IPS-18a (cell line): ENCODE results near the gene CD96.

ENCODE experiments used
- H3K27ac ChIP-seq: one replicate; pipeline ENCODE4 v1.5.1; 2013; ENCODE audit warnings: low read length
- H3K27me3 ChIP-seq: one replicate; pipeline ENCODE4 v1.6.1; 2013; ENCODE audit warnings: mild to moderate bottlenecking, low read length; ENCODE audit not compliant: control insufficient read depth, insufficient read depth
- H3K36me3 ChIP-seq: one replicate; pipeline ENCODE4 v1.6.1; 2013; ENCODE audit warnings: low read depth, low read length; ENCODE audit not compliant: control insufficient read depth
- H3K4me1 ChIP-seq: one replicate; pipeline ENCODE4 v1.6.1; 2013; ENCODE audit warnings: low read depth, low read length; ENCODE audit not compliant: control insufficient read depth
- H3K4me3 ChIP-seq: one replicate; pipeline ENCODE4 v1.5.1; 2013; ENCODE audit warnings: low read length
- H3K9ac ChIP-seq: one replicate; pipeline ENCODE4 v1.6.1; 2013; ENCODE audit warnings: mild to moderate bottlenecking, low read length, moderate library complexity
- H3K9me3 ChIP-seq: one replicate; pipeline ENCODE4 v1.6.1; 2013; ENCODE audit warnings: low read depth, low read length; ENCODE audit not compliant: control insufficient read depth

CD96 gene

GRCh38 chr3:111635403-111635802, 93.4 kb downstream of the CD96 start:
- H3K4me3 ChIP-seq, result no peak overlapping the region
- H3K9me3 ChIP-seq, result no peaks in the 10 kb centered on the region
- no peak overlapping the region for H3K9ac ChIP-seq
- no peak overlapping the region for H3K27ac ChIP-seq
- H3K27me3 ChIP-seq, result no peaks in the 10 kb centered on the region
- no peaks in the 10 kb centered on the region for H3K36me3 ChIP-seq
- H3K4me1 ChIP-seq, result no peaks in the 10 kb centered on the region

GRCh38 chr3:111636366-111636885, 94.4 kb downstream of the CD96 start:
- Histone ChIP-seq H3K27ac (no peak overlapping the region), H3K4me1 (no peaks in the 10 kb centered on the region), H3K9ac (no peak overlapping the region), H3K9me3 (no peaks in the 10 kb centered on the region), H3K27me3 (no peaks in the 10 kb centered on the region), H3K4me3 (no peak overlapping the region), H3K36me3 (no peaks in the 10 kb centered on the region)

- no peak overlapping the region for H3K4me3 ChIP-seq
- H3K9me3 ChIP-seq, result no peaks in the 10 kb centered on the region
- H3K4me1 ChIP-seq, result no peaks in the 10 kb centered on the region
- no peak overlapping the region for H3K9ac ChIP-seq
- H3K36me3 ChIP-seq, result no peaks in the 10 kb centered on the region
- H3K27ac ChIP-seq, result no peak overlapping the region
- H3K27me3 ChIP-seq, result no peaks in the 10 kb centered on the region
Measured at GRCh38 chr3:111639316-111639715, 97.3 kb downstream of the CD96 start.

- Histone ChIP-seq H3K27me3 (no peaks in the 10 kb centered on the region), H3K9me3 (no peaks in the 10 kb centered on the region), H3K36me3 (no peaks in the 10 kb centered on the region), H3K9ac (no peak overlapping the region), H3K4me1 (peaks cover 14% of the 10 kb centered on the region), H3K4me3 (no peak overlapping the region), H3K27ac (no peak overlapping the region)
Measured at GRCh38 chr3:111648991-111649579, 107.1 kb downstream of the CD96 start.

GRCh38 chr3:111650378-111651275, 108.6 kb downstream of the CD96 start:
- H3K9me3 ChIP-seq, result no peaks in the 10 kb centered on the region
- no peak overlapping the region for H3K4me3 ChIP-seq
- H3K4me1 ChIP-seq, result peaks cover 14% of the 10 kb centered on the region
- no peaks in the 10 kb centered on the region for H3K36me3 ChIP-seq
- no peak overlapping the region for H3K27ac ChIP-seq
- H3K27me3 ChIP-seq, result no peaks in the 10 kb centered on the region
- no peak overlapping the region for H3K9ac ChIP-seq

GRCh38 chr3:111652492-111653180, 110.6 kb downstream of the CD96 start:
- Histone ChIP-seq H3K36me3 (no peaks in the 10 kb centered on the region), H3K4me1 (peaks cover 14% of the 10 kb centered on the region), H3K9ac (no peak overlapping the region), H3K27ac (no peak overlapping the region), H3K4me3 (peak overlapping the region; percentile 1), H3K9me3 (no peaks in the 10 kb centered on the region), H3K27me3 (no peaks in the 10 kb centered on the region)

GRCh38 chr3:111653766-111654165, 111.8 kb downstream of the CD96 start:
- Histone ChIP-seq H3K27ac (no peak overlapping the region), H3K9me3 (no peaks in the 10 kb centered on the region), H3K4me1 (peaks cover 14% of the 10 kb centered on the region), H3K9ac (no peak overlapping the region), H3K27me3 (no peaks in the 10 kb centered on the region), H3K36me3 (no peaks in the 10 kb centered on the region), H3K4me3 (no peak overlapping the region)

- Histone ChIP-seq H3K27ac (no peak overlapping the region), H3K4me3 (no peak overlapping the region), H3K36me3 (no peaks in the 10 kb centered on the region), H3K9ac (no peak overlapping the region), H3K27me3 (no peaks in the 10 kb centered on the region), H3K4me1 (no peaks in the 10 kb centered on the region), H3K9me3 (peaks cover 16% of the 10 kb centered on the region)
Measured at GRCh38 chr3:111662012-111662411, 120.0 kb downstream of the CD96 start.

GRCh38 chr3:111662907-111663306, 120.9 kb downstream of the CD96 start:
- Histone ChIP-seq H3K9me3 (peaks cover 16% of the 10 kb centered on the region), H3K9ac (no peak overlapping the region), H3K27ac (no peak overlapping the region), H3K4me3 (no peak overlapping the region), H3K4me1 (no peaks in the 10 kb centered on the region), H3K27me3 (no peaks in the 10 kb centered on the region), H3K36me3 (no peaks in the 10 kb centered on the region)

- Histone ChIP-seq H3K4me3 (no peak overlapping the region), H3K9ac (no peak overlapping the region), H3K36me3 (no peaks in the 10 kb centered on the region), H3K9me3 (peaks cover 10% of the 10 kb centered on the region), H3K27me3 (no peaks in the 10 kb centered on the region), H3K27ac (no peak overlapping the region), H3K4me1 (no peaks in the 10 kb centered on the region)
Measured at GRCh38 chr3:111666041-111666735, 124.2 kb downstream of the CD96 start.

GRCh38 chr3:111667170-111667569, 125.2 kb downstream of the CD96 start:
- H3K9ac ChIP-seq, result no peak overlapping the region
- no peak overlapping the region for H3K4me3 ChIP-seq
- H3K9me3 ChIP-seq, result peaks cover under 1% of the 10 kb centered on the region
- no peaks in the 10 kb centered on the region for H3K27me3 ChIP-seq
- H3K4me1 ChIP-seq, result no peaks in the 10 kb centered on the region
- no peak overlapping the region for H3K27ac ChIP-seq
- H3K36me3 ChIP-seq, result no peaks in the 10 kb centered on the region
